ENCODE measurements around the gene TMEM165. TPM values are rescaled to one million over a fixed set of nuclear protein-coding genes. Genes with fewer than 3 reads are reported as not detected.
A peak's percentile ranks its signal among the peaks of the same experiment; 100 is the strongest.

Gene TMEM165
- total and polyA plus RNA-seq, 4 experiments from 2014 or later = 23.4 to 74.8 (median 45.3) TPM

- no peaks in the 10 kb centered on the region for H3K9me3 ChIP-seq (ENCODE audit: control insufficient read depth in 1 of 2, low read length in 2 of 2)
- DNase-seq = no peak
- peaks cover 4 to 14% (median 9%) of the 10 kb centered on the region in 4 donors for H3K4me1 Mint-ChIP-seq
- no peak overlapping the region for H3K4me3 ChIP-seq (ENCODE audit: low read length in 2 of 2)
- ChIA-PET POLR2A (ENCODE audit: partially characterized antibody) (interaction anchor here (1.9 kb wide), 1 partner anchor 21 kb away, joined by 5 read pairs; the partner anchor contains the start of gene TMEM165), CTCF (ENCODE audit: partially characterized antibody) (interaction anchor here (2.4 kb wide), 1 partner anchor 70 kb away, joined by 7 read pairs; the partner anchor contains the start of gene SRD5A3)
- H3K36me3 Mint-ChIP-seq = peaks cover 26 to 54% of the 10 kb centered on the region in 2 donors
- H3K27me3 ChIP-seq (ENCODE audit: insufficient read depth, low read length) = no peaks in the 10 kb centered on the region
- no peaks in the 10 kb centered on the region for H3K9me3 Mint-ChIP-seq
- H3K4me3 Mint-ChIP-seq = no peak overlapping the region
- H3K4me1 ChIP-seq (ENCODE audit: insufficient read depth, low read length) = no peaks in the 10 kb centered on the region
- H3K27ac ChIP-seq (ENCODE audit: low read depth, low read length) = no peak overlapping the region
- H3K27ac Mint-ChIP-seq = no peak overlapping the region
- H3K36me3 ChIP-seq (ENCODE audit: insufficient read depth, low read length) = peaks cover 21% of the 10 kb centered on the region
- intact Hi-C loops (cut with micrococcal nuclease) = no loop called here
- H3K27me3 Mint-ChIP-seq = no peaks in the 10 kb centered on the region
Measured at GRCh38 chr4:55416176-55416575, 20.4 kb downstream of the TMEM165 start.

GRCh38 chr4:55424791-55425190 is 29.0 kb downstream of the TMEM165 start:
- CTCF ChIA-PET (ENCODE audit: partially characterized antibody) = no interaction called here
- Mint-ChIP-seq H3K36me3 (peaks cover 38 to 70% of the 10 kb centered on the region in 2 donors), H3K27ac (peak overlapping the region in 3 of 7 donors; percentile 27 to 72 (median 60)), H3K9me3 (no peaks in the 10 kb centered on the region), H3K27me3 (no peaks in the 10 kb centered on the region), H3K4me1 (peaks cover 3 to 14% (median 12%) of the 10 kb centered on the region in 4 donors), H3K4me3 (no peak overlapping the region)
- H3K9me3 ChIP-seq (ENCODE audit: control insufficient read depth in 1 of 2, low read length in 2 of 2) = no peaks in the 10 kb centered on the region
- no peak overlapping the region for H3K27ac ChIP-seq (ENCODE audit: low read depth, low read length)
- POLR2A ChIA-PET (ENCODE audit: partially characterized antibody) = interaction anchor here (0.8 kb wide), 1 partner anchor 121 kb away, joined by 3 read pairs; no protein-coding TSS in a partner anchor
- no peaks in the 10 kb centered on the region for H3K4me1 ChIP-seq (ENCODE audit: insufficient read depth, low read length)
- no peak for DNase-seq
- intact Hi-C loops (cut with micrococcal nuclease) = no loop called here
- peaks cover 48% of the 10 kb centered on the region for H3K36me3 ChIP-seq (ENCODE audit: insufficient read depth, low read length)
- H3K4me3 ChIP-seq (ENCODE audit: low read length in 2 of 2) = no peak overlapping the region
- H3K27me3 ChIP-seq (ENCODE audit: insufficient read depth, low read length) = no peaks in the 10 kb centered on the region

GRCh38 chr4:55431710-55432336 is 36.1 kb downstream of the TMEM165 start:
- H3K4me3 Mint-ChIP-seq = no peak overlapping the region
- H3K36me3 Mint-ChIP-seq = peaks cover 23 to 61% of the 10 kb centered on the region in 2 donors
- Histone ChIP-seq H3K27me3 (ENCODE audit: insufficient read depth, low read length) (no peaks in the 10 kb centered on the region), H3K4me1 (ENCODE audit: insufficient read depth, low read length) (peaks cover 9% of the 10 kb centered on the region), H3K36me3 (ENCODE audit: insufficient read depth, low read length) (peaks cover 22% of the 10 kb centered on the region), H3K4me3 (ENCODE audit: low read length in 2 of 2) (no peak overlapping the region), H3K9me3 (ENCODE audit: control insufficient read depth in 1 of 2, low read length in 2 of 2) (no peaks in the 10 kb centered on the region), H3K27ac (ENCODE audit: low read depth, low read length) (no peak overlapping the region)
- intact Hi-C loops (cut with micrococcal nuclease) = no loop called here
- no peaks in the 10 kb centered on the region for H3K27me3 Mint-ChIP-seq
- POLR2A ChIA-PET (ENCODE audit: partially characterized antibody) = no interaction called here
- H3K9me3 Mint-ChIP-seq = no peaks in the 10 kb centered on the region
- CTCF ChIA-PET (ENCODE audit: partially characterized antibody) = interaction anchor here (1.6 kb wide), 1 partner anchor 14 kb away, joined by 6 read pairs; no protein-coding TSS in a partner anchor
- peaks cover 10 to 19% (median 12%) of the 10 kb centered on the region in 4 donors for H3K4me1 Mint-ChIP-seq
- peak overlapping the region in 4 of 7 donors; percentile 35 to 70 (median 47) for H3K27ac Mint-ChIP-seq
- DNase-seq = no peak

DNA sequence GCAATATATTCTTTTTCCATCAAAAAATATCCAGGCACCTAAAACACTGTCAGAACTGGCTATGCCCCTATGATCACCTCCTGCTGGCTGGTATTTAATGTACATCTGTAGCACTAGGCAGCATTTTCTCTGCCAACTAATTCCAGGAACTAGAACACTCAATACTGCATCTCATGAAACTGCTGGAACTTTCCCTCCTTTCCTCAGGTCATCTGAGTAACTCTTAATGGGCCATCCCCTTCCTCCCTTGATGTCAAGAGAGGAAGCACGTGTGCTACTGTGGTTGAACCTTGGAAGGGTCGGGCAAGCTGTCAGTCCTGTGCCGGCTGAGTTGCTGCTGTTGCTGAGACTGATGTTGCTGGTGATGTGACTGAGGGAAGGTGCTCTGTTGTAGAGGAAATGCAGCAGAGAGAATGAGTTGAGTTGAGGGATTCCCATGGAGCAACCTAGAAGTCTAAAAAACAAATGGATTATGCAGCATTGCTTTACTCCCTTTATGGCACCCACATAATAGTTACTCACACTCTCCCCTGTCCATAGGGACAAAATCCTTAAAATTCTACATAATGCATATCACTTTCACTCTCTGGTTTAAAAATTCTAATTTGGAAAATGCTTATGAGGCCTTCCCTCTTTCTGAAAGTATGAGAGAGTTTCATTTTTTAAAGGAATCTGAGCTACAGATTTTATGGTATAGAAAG is 39.5 kb downstream of the TMEM165 start:
- Histone ChIP-seq H3K4me3 (ENCODE audit: low read length in 2 of 2) (no peak overlapping the region), H3K27me3 (ENCODE audit: insufficient read depth, low read length) (no peaks in the 10 kb centered on the region), H3K9me3 (ENCODE audit: control insufficient read depth in 1 of 2, low read length in 2 of 2) (no peaks in the 10 kb centered on the region), H3K36me3 (ENCODE audit: insufficient read depth, low read length) (peaks cover 11% of the 10 kb centered on the region), H3K27ac (ENCODE audit: low read depth, low read length) (no peak overlapping the region), H3K4me1 (ENCODE audit: insufficient read depth, low read length) (peaks cover 9% of the 10 kb centered on the region)
- ChIA-PET CTCF (ENCODE audit: partially characterized antibody) (no interaction called here), POLR2A (ENCODE audit: partially characterized antibody) (interaction anchor here (1.5 kb wide), 1 partner anchor 111 kb away, joined by 5 read pairs; no protein-coding TSS in a partner anchor)
- Mint-ChIP-seq H3K4me1 (peaks cover 10 to 19% (median 16%) of the 10 kb centered on the region in 4 donors), H3K36me3 (peaks cover 27 to 70% of the 10 kb centered on the region in 2 donors), H3K27ac (peak overlapping the region; percentile 35 to 86 (median 77)), H3K4me3 (peak overlapping the region in 2 of 8 donors; percentile 23 to 49), H3K27me3 (no peaks in the 10 kb centered on the region), H3K9me3 (no peaks in the 10 kb centered on the region)
- intact Hi-C loops (cut with micrococcal nuclease) = no loop called here
- DNase-seq = peak in 4 of 5 donors; percentile 5 to 38 (median 15)

DNA sequence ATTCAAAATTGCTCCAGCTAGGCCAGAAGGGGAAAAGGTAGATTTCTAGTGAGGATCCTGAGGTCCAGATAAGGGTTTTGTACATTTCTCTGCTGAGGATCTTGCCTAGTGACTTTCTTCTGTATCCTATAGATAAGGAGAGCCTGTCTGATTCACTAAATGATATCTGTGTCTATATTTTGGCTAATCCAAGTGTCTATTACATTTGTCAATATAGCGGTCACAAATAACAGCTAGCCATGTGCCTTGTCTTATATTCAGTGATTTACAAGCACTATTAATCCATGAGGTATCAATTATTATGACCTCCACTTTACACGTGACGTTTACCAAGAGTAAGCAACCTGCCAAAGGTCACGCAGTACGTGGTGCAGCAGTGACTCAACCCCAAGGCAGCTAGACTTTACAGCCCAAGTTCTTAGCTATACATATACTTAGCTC is 41.6 kb downstream of the TMEM165 start:
- H3K9me3 ChIP-seq (ENCODE audit: control insufficient read depth in 1 of 2, low read length in 2 of 2) = no peaks in the 10 kb centered on the region
- no peak overlapping the region for H3K4me3 ChIP-seq (ENCODE audit: low read length in 2 of 2)
- no peak for DNase-seq
- ChIA-PET CTCF (ENCODE audit: partially characterized antibody) (interaction anchor here (1.0 to 1.8 kb wide), 5 partner anchors 24 to 117 kb away, joined by 3 to 4 read pairs (median 4); partner anchors contain the start of gene SRD5A3), POLR2A (ENCODE audit: partially characterized antibody) (interaction anchor here (1.2 to 1.7 kb wide), 3 partner anchors 9 to 109 kb away, joined by 4 to 9 read pairs (median 4); partner anchors contain the start of genes CLOCK and TMEM165)
- no peaks in the 10 kb centered on the region for H3K27me3 ChIP-seq (ENCODE audit: insufficient read depth, low read length)
- Mint-ChIP-seq H3K4me3 (no peak overlapping the region), H3K27me3 (no peaks in the 10 kb centered on the region), H3K9me3 (no peaks in the 10 kb centered on the region), H3K27ac (peak overlapping the region in 3 of 7 donors; percentile 9 to 42 (median 18)), H3K36me3 (peaks cover 37 to 74% of the 10 kb centered on the region in 2 donors), H3K4me1 (peaks cover 10 to 19% (median 15%) of the 10 kb centered on the region in 4 donors)
- H3K4me1 ChIP-seq (ENCODE audit: insufficient read depth, low read length) = peaks cover 9% of the 10 kb centered on the region
- no peak overlapping the region for H3K27ac ChIP-seq (ENCODE audit: low read depth, low read length)
- intact Hi-C loops (cut with micrococcal nuclease) = no loop called here
- H3K36me3 ChIP-seq (ENCODE audit: insufficient read depth, low read length) = peaks cover 17% of the 10 kb centered on the region

GRCh38 chr4:55437823-55438222 is 42.1 kb downstream of the TMEM165 start:
- peaks cover 17% of the 10 kb centered on the region for H3K36me3 ChIP-seq (ENCODE audit: insufficient read depth, low read length)
- no peak overlapping the region for H3K4me3 ChIP-seq (ENCODE audit: low read length in 2 of 2)
- intact Hi-C loops (cut with micrococcal nuclease) = no loop called here
- H3K4me1 ChIP-seq (ENCODE audit: insufficient read depth, low read length) = peaks cover 9% of the 10 kb centered on the region
- no peaks in the 10 kb centered on the region for H3K9me3 ChIP-seq (ENCODE audit: control insufficient read depth in 1 of 2, low read length in 2 of 2)
- CTCF ChIA-PET (ENCODE audit: partially characterized antibody) = interaction anchor here (1.0 to 1.2 kb wide), 2 partner anchors 24 to 61 kb away, joined by 3 to 4 read pairs; no protein-coding TSS in a partner anchor
- Mint-ChIP-seq H3K4me3 (no peak overlapping the region), H3K27ac (peak overlapping the region in 3 of 7 donors; percentile 43 to 62 (median 53)), H3K9me3 (no peaks in the 10 kb centered on the region), H3K27me3 (no peaks in the 10 kb centered on the region), H3K36me3 (peaks cover 42 to 75% of the 10 kb centered on the region in 2 donors), H3K4me1 (peaks cover 10 to 19% (median 15%) of the 10 kb centered on the region in 4 donors)
- POLR2A ChIA-PET (ENCODE audit: partially characterized antibody) = interaction anchor here (1.5 to 1.7 kb wide), 2 partner anchors 42 to 108 kb away, joined by 4 to 9 read pairs; partner anchors contain the start of genes CLOCK and TMEM165
- no peak overlapping the region for H3K27ac ChIP-seq (ENCODE audit: low read depth, low read length)
- DNase-seq = no peak
- H3K27me3 ChIP-seq (ENCODE audit: insufficient read depth, low read length) = no peaks in the 10 kb centered on the region

All from CD4-positive, alpha-beta memory T cell (primary cell).